ENCODE data around the gene CDH4.

GRCh38 chr20:61685462-61685861 lies 433.4 kb downstream of the CDH4 start:
- TF ChIP-seq CTCF (IDR thresholded peaks at IDR 0.05), result no peak
- no peak for TF ChIP-seq POLR2A (IDR thresholded peaks at IDR 0.05)
